HG03064 (cell line): Measurements from ENCODE around the gene BUB3.
A peak's percentile ranks its signal among the peaks of the same experiment; 100 is the strongest.

Source experiments
- ATAC-seq: cut with Tn5 transposase; IDR thresholded peaks from one replicate; pipeline ENCODE4 v1.9.1; 2021; ENCODE audit warnings: low read depth; ENCODE audit not compliant: unreplicated experiment

BUB3 gene, protein sequence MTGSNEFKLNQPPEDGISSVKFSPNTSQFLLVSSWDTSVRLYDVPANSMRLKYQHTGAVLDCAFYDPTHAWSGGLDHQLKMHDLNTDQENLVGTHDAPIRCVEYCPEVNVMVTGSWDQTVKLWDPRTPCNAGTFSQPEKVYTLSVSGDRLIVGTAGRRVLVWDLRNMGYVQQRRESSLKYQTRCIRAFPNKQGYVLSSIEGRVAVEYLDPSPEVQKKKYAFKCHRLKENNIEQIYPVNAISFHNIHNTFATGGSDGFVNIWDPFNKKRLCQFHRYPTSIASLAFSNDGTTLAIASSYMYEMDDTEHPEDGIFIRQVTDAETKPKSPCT

DNA sequence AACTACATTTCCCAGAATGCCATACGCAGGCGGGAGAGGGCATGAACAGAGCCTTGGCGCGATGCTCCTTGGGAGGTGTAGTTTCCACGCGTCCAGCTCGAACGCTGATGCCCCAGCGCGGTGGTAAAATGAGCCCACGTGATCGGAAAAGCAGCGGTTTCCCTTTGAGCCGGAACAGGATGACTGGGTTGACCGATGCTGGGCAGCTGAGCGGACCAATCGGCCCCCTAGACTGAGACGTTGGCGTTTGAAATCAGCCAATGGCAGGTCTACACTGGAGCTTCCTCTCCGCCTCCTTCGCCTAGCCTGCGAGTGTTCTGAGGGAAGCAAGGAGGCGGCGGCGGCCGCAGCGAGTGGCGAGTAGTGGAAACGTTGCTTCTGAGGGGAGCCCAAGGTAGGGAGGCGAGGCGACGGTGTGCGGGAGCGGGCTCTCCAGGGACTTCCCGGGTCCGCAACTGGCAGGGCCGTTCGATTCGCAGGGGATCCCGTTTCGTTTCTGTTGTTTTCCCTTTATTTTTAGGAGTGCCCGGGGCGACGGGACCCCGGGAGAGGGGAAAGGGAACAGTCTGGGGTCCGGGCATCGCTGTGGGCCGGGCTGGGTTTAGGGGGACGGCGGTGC, at the start of gene BUB3:
Gene BUB3, plus strand, starts transcription at position 311 of the 619 bp plus-strand sequence. CDS start 516 bp downstream, outside the sequence.
- peak; percentile 94 for ATAC-seq

DNA sequence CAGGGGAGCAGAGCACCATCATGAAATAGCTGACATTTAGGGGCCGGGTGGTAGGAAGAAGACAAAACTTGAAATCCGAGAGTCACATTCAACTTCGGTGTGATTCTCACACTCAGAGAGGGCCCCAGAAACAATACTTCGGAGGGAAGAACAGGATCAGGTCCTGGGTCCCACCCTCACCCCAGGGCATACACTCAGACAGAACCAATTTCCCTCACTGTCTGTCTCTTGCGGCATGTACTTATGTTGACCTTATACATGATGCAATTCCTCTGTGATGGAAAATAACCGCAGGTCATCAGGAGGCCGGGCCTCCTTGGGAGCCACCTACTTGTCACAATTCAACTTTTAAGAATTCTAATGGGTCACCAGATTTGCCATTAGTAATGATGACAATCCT, 44.7 kb upstream of the BUB3 start:
- no peak for ATAC-seq

DNA sequence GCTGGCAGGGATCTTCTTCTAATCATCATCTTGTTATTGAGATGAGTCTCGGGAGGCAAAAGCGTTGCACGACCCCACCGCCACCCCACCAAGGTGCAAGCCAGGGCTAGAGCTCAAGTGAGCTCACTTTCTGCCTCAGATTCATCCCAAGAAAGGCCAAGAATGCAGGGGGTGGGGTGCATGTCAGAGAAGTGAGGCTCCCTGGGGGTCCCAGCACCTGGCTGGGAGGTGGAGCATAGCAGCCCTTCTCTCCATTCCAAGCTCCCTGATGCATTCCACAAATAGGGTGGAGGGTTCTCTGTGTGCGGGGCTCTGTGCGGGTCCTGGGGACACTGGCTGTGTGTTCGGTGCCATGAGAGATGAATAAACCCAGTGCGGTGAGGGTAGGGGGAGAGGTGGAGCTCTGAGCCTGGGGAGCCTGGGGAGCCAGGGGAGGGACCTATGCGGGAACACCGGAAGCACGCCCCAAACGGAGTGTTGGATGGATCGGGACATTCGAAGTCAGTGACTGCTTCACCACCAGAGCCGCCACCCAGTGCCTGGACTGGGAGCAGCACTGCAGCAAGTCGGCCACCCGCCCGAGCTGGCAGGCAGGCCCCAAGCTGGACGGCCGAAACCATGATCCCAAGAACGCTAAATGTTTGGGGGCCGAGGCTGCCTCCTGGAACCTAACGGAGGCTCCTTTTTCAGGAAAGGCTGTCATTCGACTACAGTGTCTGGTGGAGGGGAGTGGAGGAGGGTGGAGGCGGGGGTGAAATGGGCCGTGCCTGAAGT, 36.4 kb upstream of the BUB3 start:
- ATAC-seq: no peak

DNA sequence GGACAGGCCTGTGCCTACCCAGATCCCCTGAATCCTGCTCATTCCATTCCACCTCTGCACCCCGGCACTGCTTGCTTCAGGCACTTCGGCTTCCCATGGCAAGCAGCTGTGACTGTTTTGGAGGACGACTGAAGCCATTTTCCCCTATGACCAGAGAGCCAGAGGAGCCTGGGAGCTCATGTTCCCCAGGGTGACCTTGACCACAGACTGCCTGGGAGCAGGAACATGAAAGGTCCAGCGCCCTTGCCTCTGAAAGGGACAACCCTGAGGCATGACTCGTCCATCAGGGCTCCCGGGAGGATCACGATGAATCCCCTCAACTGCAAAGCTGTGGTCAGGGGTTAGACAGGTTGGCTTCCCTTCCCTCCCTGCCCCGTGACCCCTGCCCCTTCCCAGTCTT, 35.1 kb upstream of the BUB3 start:
- ATAC-seq: no peak

DNA sequence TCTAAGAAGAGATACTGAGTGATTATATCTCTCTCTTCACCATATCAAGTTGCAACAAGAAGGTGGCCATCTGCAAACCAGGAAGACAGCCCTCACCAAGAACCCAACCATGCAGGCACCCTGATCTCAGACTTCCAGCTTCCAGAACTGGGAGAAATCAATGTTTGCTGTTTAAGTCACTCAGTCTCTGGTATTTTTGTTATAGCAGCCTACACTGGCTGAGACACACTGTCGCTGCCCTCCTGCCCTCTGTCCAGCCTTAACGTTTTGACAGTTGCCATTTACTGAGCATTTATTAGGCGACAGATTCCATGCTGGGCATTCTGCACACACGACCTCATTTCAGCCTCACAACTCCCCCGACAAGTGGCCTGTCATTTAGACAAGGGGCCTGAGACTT, 28.0 kb upstream of the BUB3 start:
- no peak for ATAC-seq

DNA sequence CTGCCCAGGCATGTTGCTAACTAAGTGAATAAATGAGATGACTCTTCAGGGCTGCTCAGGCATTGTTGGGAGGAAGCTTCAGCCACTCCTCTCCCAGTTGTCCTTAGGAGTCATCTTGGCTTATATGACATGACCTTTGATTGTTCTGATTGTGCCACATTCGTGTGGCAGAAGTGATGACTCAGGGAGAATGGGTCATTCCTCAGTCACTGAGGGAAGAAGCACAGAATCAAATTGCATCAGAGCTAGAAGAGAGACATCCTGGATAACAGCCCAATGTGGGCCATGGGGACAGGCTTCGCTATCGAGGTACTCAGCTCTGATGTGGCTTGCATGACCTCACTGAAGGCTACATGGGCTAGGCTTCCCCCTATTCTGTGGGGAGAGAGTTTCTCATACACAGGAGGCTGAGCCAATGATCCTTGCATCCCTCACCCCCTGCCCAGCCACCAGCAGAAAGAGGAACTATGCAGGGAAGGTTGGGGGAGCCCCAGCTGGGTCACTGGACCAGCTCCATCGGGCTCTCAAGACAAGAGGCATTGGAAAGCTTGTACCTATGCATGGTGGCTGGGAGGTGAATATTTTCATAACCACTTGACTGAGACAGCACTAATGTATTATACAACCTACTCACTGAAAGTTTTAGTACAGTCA, 24.5 kb upstream of the BUB3 start:
- no peak for ATAC-seq

DNA sequence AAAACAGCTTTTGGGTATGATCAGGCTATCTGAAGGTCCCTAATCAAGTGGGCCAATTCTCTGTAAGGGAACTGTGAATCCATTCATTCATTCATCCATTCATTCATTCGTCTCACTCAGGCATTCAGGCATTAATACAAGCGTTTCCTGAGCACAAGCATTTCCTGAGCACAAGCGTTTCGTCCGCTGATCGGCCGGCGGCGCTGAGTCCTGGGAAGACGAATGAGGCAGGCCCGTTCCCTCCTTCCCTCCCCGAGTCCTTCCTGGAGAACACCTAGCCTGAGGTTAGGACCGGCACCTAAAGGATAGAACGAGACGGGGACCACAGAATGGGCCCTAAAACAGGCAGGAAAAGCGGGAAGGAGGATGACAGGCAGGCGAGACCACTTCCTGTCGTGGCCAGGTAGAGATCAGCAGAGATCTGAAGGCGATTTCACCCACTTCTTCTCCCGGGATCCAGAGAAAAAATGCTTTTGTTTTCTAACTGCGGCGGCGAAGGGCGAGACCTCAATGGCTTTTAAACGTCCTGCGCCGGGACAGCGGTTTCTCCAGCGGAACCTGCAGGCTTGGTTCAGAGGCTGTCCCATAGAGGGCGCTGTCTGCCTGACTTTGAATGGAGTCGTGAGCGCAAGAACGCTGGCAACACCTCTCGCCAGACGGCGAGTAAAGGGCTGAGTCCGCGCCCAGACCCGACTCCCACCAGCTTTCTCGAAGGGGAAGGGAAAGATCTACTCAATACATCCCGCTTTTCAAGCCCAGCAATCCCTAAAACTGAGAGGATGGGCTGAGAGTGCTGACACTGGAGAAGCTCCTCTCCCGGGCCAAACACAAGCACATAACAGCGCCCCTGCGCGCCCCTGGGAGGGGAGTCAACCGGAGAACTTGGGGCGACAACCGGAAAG, 21.4 kb upstream of the BUB3 start:
- no peak for ATAC-seq

DNA sequence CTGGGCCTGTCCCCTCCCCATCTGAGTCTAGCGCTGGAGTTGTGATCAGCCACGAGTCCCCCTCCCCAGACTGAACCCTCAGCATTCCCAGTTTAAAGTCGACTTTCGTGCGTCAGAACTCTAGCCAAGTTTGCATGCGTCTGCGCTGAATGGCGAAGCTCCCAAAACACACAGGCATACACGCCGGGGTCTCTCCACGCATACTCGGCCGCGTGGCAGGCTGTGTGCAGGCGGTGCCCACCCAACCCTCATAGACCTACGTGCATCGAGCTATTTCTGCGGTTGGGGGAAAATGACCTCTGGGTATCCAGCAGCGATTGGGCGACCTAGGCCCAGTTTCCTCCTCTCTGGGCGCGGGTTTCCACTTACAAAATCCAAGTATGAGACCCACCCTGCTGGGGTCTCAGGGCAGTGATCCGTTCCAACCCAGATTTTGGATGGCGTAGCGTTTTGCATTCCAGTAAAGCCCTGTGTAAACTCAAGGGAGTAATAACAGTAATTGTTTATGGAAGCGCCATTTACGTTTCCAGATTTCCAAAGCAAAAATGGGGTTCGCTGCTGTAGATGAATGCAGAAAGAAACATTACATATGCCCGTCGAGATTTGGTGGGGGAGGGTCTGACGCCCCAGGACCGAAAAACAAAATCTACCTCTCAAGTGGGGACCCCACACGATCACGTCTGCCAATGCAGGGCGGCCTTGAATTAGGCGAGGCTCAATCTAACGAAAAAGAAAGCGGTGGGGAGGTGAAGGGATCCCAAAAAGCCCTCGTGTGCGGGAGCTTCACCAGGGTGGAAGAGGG, 20.5 kb upstream of the BUB3 start:
- no peak for ATAC-seq

DNA sequence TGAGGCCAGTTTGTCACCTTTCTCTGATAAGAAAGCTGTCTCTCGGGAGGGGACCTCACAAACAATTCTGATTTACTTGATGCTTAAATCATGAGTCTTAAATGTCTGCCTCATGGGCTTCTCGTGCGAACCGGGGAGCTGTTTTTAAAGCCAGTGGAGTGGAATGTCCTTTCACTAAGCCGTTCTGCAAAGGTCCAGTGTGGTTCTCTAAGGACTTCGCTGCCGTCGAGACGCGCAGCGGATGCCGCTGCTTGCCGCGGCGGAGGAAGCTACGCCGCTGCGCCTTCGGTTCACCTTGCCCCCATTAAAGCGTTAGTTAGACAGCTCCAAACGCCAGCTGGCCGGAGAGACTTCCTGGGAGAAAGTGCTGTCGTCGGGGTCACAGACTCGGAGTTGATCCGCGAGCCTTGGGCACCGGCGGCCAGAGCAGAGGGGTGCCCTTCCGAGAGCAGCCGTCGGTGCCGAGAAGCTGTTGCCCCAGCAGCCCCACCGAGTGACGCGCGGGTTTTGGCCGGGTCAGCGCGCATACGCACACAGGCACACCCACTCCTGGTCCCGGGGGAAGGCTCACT, 19.8 kb upstream of the BUB3 start:
- ATAC-seq: no peak

DNA sequence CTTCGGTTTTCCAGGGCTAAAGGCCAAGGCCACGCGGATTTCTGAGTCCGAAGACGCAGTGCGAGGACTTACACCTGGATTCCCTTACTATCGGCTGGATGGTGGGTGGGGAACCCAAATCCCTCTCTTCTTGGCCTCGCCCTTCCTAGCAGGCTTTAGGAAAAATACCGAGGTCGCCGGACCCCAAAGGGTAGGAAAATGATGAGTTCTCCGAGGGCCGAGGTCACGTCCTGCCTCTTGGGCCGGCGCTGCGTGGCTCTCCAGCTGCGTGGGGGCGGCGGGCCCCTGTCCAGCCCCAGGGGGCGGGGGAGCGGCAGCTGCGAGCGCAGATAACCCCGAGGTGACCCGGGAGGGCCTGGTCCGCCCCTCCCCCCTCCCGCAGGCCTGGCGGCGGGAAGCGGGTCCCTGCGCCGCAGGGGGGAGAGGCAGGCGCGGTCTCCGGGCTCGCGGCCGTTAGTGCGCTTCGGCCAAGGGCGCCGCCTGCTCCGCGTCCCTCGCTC, 19.2 kb upstream of the BUB3 start:
- ATAC-seq: no peak

DNA sequence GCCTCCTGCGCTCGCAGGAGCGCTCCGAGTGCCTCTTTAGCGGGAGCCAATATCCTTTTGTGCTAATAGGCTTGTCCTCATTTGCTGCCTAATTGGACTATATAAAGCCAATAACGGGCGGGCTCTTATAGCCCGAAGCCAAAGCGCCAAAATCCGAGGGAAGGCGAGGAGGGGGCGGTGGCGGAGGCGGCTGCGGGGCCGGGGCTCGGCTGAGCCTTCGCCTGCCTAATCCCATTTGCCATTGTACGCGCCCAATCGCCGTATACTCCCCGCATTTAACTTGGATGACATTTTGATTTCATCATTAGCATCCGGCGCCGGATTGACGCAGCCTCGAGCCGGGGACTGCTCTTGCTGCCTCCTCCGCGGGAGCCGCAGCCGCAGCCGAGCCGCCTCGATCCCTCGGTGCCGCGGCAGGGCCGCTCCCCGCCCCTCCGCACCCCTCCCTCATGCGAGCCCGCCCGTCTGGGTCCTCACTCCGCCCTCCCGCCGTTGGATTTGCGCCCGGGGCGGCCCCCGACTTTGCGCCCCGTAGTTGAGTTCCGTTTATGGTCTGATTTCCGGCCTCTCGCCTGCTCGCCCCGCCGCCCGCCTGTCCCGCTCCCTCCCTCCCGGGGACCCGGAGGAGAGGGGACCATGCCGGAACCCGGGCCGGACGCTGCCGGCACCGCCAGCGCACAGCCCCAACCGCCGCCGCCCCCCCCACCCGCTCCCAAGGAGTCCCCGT, 18.6 kb upstream of the BUB3 start, which contains the start of gene HMX3:
Gene HMX3, plus strand, starts transcription at position 556 of the 727 bp plus-strand sequence. Its CDS starts 81 bp downstream, at position 637.
- no peak for ATAC-seq

DNA sequence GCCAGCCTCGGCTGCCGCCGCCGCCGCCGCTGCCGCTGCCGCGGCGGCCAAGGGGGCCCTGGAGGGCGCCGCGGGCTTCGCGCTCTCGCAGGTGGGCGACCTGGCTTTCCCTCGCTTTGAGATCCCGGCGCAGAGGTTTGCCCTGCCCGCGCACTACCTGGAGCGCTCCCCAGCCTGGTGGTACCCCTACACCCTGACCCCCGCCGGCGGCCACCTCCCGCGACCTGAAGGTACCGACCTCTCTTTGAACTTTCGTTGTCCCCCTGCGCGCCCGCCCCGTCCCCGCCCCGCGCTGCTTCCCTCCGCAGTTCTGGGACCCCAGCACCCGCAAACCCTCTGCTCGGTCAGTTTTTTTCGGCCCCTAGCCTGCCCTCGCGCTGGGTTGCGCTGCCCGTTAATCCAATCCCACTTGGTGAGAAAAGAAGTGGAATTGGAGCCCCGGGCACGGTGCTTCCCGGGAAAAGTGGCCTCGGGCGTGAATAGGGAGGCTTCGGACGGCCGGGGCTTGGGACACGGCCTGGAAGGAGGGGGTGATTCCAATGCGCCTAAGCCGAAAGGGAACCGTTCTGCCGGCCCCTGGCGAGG, 17.9 kb upstream of the BUB3 start:
- ATAC-seq: no peak

DNA sequence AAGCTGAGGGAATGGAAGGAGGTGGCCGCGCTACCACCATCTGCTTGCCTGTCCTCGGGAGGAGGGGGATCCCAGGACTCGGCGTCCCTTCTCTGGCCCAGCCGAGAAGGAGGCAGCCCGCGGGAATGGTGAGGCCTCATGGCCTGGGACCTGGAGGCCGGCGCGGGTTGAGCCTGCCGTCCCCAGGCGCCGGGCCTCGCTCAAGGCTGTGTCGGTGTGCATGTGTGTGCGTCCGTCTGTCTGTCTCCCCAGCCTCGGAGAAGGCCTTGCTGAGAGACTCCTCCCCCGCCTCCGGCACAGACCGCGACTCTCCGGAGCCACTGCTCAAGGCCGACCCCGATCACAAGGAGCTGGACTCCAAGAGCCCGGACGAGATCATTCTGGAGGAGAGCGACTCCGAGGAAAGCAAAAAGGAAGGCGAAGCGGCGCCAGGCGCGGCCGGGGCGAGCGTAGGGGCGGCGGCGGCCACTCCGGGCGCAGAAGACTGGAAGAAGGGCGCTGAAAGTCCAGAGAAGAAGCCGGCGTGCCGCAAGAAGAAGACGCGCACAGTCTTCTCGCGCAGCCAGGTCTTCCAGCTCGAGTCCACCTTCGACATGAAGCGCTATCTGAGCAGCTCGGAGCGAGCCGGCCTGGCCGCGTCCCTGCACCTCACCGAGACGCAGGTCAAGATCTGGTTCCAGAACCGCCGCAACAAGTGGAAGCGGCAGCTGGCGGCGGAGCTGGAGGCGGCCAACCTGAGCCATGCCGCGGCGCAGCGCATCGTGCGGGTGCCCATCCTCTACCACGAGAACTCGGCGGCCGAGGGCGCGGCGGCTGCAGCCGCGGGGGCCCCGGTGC, 17.2 kb upstream of the BUB3 start:
- ATAC-seq: no peak

DNA sequence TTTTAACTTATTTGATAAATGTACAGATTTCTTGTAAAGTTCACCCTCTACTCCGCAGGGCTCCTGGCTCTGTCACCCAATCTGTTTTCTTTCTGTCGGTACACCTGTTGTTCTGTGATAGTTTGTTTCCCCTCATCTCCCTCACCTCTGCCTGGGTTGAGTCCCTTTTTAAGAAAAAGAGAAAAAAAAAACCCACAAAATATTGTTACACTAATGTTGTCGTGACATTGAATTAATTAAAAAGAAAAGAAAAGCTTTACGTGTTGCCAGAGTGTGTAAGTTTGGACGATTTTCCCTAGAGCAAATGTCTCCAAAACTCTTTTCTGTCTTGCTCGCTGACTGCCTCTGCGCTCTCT, 15.1 kb upstream of the BUB3 start:
- no peak for ATAC-seq

DNA sequence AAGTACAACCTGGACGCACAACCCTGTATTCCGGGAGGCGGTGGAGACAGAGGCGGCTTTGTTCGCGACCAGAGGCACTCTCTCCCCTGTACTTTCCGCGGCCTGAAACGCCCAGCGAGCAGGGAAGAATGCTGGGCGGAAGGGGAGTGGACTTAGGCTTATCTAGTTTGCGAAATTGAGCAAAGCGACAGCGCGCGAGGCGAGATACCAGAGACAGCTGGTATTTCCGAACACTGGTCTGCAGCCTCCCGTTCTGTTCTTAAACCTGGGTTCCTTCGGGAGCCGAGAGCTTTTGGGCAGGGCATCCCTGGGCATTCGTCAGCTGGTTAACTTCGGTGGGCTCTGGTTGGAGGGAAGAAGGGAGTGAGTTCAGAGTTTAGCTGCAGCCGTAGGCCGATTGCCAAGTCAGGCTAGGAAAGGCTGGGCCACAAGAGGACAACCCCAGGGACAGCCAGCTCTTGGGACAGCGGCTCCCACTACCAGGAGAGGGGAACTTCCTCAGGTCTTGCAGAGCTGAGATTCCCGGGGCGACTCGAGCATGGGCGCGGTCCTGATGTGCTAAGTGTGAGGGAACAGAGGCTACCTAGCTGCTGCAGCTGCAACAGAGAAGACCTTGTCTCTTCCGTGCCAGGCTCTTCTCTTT, 14.6 kb upstream of the BUB3 start:
- ATAC-seq: no peak
